Endodermal cell (in vitro differentiated cells): Measurements from ENCODE around the gene LAMA2. TPM values are rescaled to one million over a fixed set of nuclear protein-coding genes. Genes with fewer than 3 reads are reported as not detected.

Experiments used
- DNase-seq: peaks from one replicate; pipeline ENCODE4 v3.0.0-alpha.2; 2017
- H3K27ac ChIP-seq: 2 replicates; pipeline ENCODE4 v1.5.1; 2013; ENCODE audit warnings: mild to moderate bottlenecking, low read depth, low read length, moderate library complexity
- H3K27me3 ChIP-seq: 2 replicates; pipeline ENCODE4 v1.6.1; 2013; ENCODE audit warnings: mild to moderate bottlenecking, low read length, moderate library complexity; ENCODE audit not compliant: insufficient read depth, control insufficient read depth, poor library complexity, severe bottlenecking
- H3K36me3 ChIP-seq: 2 replicates; pipeline ENCODE4 v1.7.0; 2013; ENCODE audit warnings: mild to moderate bottlenecking, low read length, moderate library complexity; ENCODE audit not compliant: control insufficient read depth, insufficient read depth
- H3K4me1 ChIP-seq: one replicate; pipeline ENCODE4 v1.7.0; 2013; ENCODE audit warnings: low read length; ENCODE audit not compliant: control insufficient read depth, insufficient read depth
- H3K4me3 ChIP-seq: 2 replicates; pipeline ENCODE4 v1.5.1; 2013; ENCODE audit warnings: mild to moderate bottlenecking, low read length, moderate library complexity
- H3K9ac ChIP-seq: 2 replicates; pipeline ENCODE4 v1.6.1; 2013; ENCODE audit warnings: mild to moderate bottlenecking, low read length, moderate library complexity; ENCODE audit not compliant: poor library complexity, severe bottlenecking; ENCODE audit errors: extremely low read depth
- H3K9me3 ChIP-seq: 2 replicates; pipeline ENCODE4 v1.6.1; 2013; ENCODE audit warnings: mild to moderate bottlenecking, low read length, moderate library complexity; ENCODE audit not compliant: control insufficient read depth
- H3K27ac Mint-ChIP-seq: 2 replicates; pipeline ENCODE4 v1.8.0; 2020; ENCODE audit warnings: mixed read lengths
- H3K27me3 Mint-ChIP-seq: 2 replicates; pipeline ENCODE4 v1.8.0; 2021; ENCODE audit warnings: mild to moderate bottlenecking, mixed read lengths; ENCODE audit not compliant: insufficient read depth
- H3K36me3 Mint-ChIP-seq: 2 replicates; pipeline ENCODE4 v1.8.0; 2020; ENCODE audit warnings: low read depth, mixed read lengths
- H3K4me1 Mint-ChIP-seq: 2 replicates; pipeline ENCODE4 v1.8.0; 2020; ENCODE audit warnings: mixed read lengths
- H3K4me3 Mint-ChIP-seq: 2 replicates; pipeline ENCODE4 v1.8.0; 2020; ENCODE audit warnings: mild to moderate bottlenecking, moderate library complexity, mixed read lengths
- H3K9me3 Mint-ChIP-seq: 2 replicates; pipeline ENCODE4 v1.8.0; 2020; ENCODE audit warnings: mild to moderate bottlenecking, mixed read lengths
- CTCF ChIP-seq: fragments of 200-600 bp; sonication (generic); conservative IDR thresholded peaks from 2 replicates; pipeline ENCODE4 v1.5.0; 2021; ENCODE audit warnings: antibody characterized with exemption, mild to moderate bottlenecking
- WGBS, 2 experiments: methylation state at CpG; one replicate each; pipeline versions ENCODE4 v1.1.5 to v1.1.7; 2013; ENCODE audit warnings: missing lambda C conversion rate in 2 of 2, mixed read lengths in 1 of 2; ENCODE audit not compliant: insufficient coverage in 1 of 2, insufficient read length in 1 of 2; 5-methylcytosine and 5-hydroxymethylcytosine counted together
- total RNA-seq, 2 donors: library from RNA; stranded (reverse); fragmentation: NEBNext Ultra II Directional in 1 of 2; extraction: Animal tissue kit (Norgen Biotek cat#: 25700) in 1 of 2; gene quantifications; 2 replicates in 1 of 2; 3 replicates in 1 of 2; pipeline ENCODE4 v1.2.1, GENCODE V29; 2021

The LAMA2 gene
- total RNA-seq, 2 donors from 2014 or later, result 2.3 to 4.1 TPM

GRCh38 chr6:128882560-128882959 lies 378 bp upstream of the LAMA2 start:
- Histone ChIP-seq H3K27me3 (no peaks in the 10 kb centered on the region), H3K4me3 (peak overlapping the region; percentile 87), H3K27ac (no peak overlapping the region), H3K9ac (no peak overlapping the region), H3K36me3 (no peaks in the 10 kb centered on the region), H3K4me1 (no peaks in the 10 kb centered on the region), H3K9me3 (no peaks in the 10 kb centered on the region)
- peak; percentile 71 for DNase-seq
- Mint-ChIP-seq H3K9me3 (no peaks in the 10 kb centered on the region), H3K36me3 (no peaks in the 10 kb centered on the region), H3K27ac (peak overlapping the region; percentile 54), H3K4me1 (peaks cover 10% of the 10 kb centered on the region), H3K27me3 (no peaks in the 10 kb centered on the region), H3K4me3 (peak overlapping the region; percentile 68)
- WGBS, 2 experiments, result 51 to 79% methylated on average over 2 of the region's 2 CpGs
- TF ChIP-seq CTCF, result no peak

- Histone ChIP-seq H3K9ac (no peak overlapping the region), H3K36me3 (no peaks in the 10 kb centered on the region), H3K9me3 (no peaks in the 10 kb centered on the region), H3K4me1 (no peaks in the 10 kb centered on the region), H3K27me3 (no peaks in the 10 kb centered on the region), H3K4me3 (no peak overlapping the region), H3K27ac (no peak overlapping the region)
- DNase-seq, result no peak
- no peaks in the 10 kb centered on the region for H3K9me3 Mint-ChIP-seq
- no peak overlapping the region for H3K27ac Mint-ChIP-seq
- no peaks in the 10 kb centered on the region for H3K36me3 Mint-ChIP-seq
- WGBS, 2 experiments, result 100% methylated on average over 2 of the region's 2 CpGs; no CpG with 5 or more reads in 1 of the 2 experiments
- H3K27me3 Mint-ChIP-seq, result no peaks in the 10 kb centered on the region
- H3K4me3 Mint-ChIP-seq, result peak overlapping the region; percentile 68
- no peak for TF ChIP-seq CTCF
- H3K4me1 Mint-ChIP-seq, result peaks cover 10% of the 10 kb centered on the region
Observed at GRCh38 chr6:128883906-128884305, 968 bp downstream of the LAMA2 start.

- Mint-ChIP-seq H3K4me1 (peaks cover 12% of the 10 kb centered on the region), H3K27ac (no peak overlapping the region), H3K27me3 (no peaks in the 10 kb centered on the region), H3K9me3 (no peaks in the 10 kb centered on the region), H3K36me3 (no peaks in the 10 kb centered on the region), H3K4me3 (no peak overlapping the region)
- no peak overlapping the region for H3K27ac ChIP-seq
- no peaks in the 10 kb centered on the region for H3K4me1 ChIP-seq
- no peaks in the 10 kb centered on the region for H3K27me3 ChIP-seq
- H3K9me3 ChIP-seq, result no peaks in the 10 kb centered on the region
- no peak overlapping the region for H3K9ac ChIP-seq
- TF ChIP-seq CTCF, result no peak
- no peak overlapping the region for H3K4me3 ChIP-seq
- no peak for DNase-seq
- H3K36me3 ChIP-seq, result no peaks in the 10 kb centered on the region
- 87% methylated on average over 5 of the region's 5 CpGs; no CpG with 5 or more reads in 1 of the 2 experiments for WGBS, 2 experiments
Observed at GRCh38 chr6:128885381-128885780, 2.4 kb downstream of the LAMA2 start.
